Metanephros (tissue), 1 donor: ENCODE results near the gene OR13D1. TPM values are rescaled to one million over a fixed set of nuclear protein-coding genes. Genes with fewer than 3 reads are reported as not detected.

Experiments
- total RNA-seq: library from RNA; depleted of rRNA; stranded (reverse); fragments of >200 nt; gene quantifications from one replicate; pipeline ENCODE4 v1.2.3, GENCODE V29; 2014

Gene OR13D1, protein sequence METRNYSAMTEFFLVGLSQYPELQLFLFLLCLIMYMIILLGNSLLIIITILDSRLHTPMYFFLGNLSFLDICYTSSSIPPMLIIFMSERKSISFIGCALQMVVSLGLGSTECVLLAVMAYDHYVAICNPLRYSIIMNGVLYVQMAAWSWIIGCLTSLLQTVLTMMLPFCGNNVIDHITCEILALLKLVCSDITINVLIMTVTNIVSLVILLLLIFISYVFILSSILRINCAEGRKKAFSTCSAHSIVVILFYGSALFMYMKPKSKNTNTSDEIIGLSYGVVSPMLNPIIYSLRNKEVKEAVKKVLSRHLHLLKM
- not detected for total RNA-seq

DNA sequence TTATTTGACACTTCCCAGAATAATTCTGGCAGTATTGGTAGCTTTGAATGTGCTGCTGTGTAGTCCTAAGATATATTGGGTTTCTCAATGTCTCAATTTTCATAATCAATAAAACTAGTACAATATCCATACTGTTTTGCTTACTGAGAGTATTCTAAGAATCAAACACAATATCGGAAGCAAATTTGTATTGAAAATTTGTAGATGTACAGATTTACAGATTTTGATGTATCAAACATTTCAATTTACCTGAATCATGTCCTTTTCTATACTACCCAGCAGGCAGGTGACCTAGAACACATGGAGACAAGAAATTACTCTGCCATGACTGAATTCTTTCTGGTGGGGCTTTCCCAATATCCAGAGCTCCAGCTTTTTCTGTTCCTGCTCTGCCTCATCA lies at the start of gene OR13D1:
TSS of gene OR13D1 (plus strand) at position 301 of the 400 bp plus-strand sequence. CDS start at position 301, 0 bp downstream.

Other genes starting within 250 kb of the OR13D1 start
- gene OR13F1, start 190.3 kb upstream of the OR13D1 start, total RNA-seq = not detected
- not detected for gene OR13C4, start 167.3 kb upstream of the OR13D1 start, total RNA-seq
- gene OR13C3, start 157.7 kb upstream of the OR13D1 start, total RNA-seq = not detected
- gene OR13C8, start 125.3 kb upstream of the OR13D1 start, total RNA-seq = not detected
- not detected for gene OR13C5, start 95.1 kb upstream of the OR13D1 start, total RNA-seq
- gene OR13C2, start 88.9 kb upstream of the OR13D1 start, total RNA-seq = 0.18 TPM
- 0.58 TPM for gene OR13C9, start 76.3 kb upstream of the OR13D1 start, total RNA-seq
- 47.2 TPM for gene NIPSNAP3A, start 53.2 kb downstream of the OR13D1 start, total RNA-seq
- gene NIPSNAP3B, start 69.6 kb downstream of the OR13D1 start, total RNA-seq = 9.0 TPM
- 31.1 TPM for gene ABCA1, start 233.6 kb downstream of the OR13D1 start, total RNA-seq